Activated CD4-positive, CD25-positive, alpha-beta regulatory T cell treated with anti-CD3 and anti-CD28 coated beads, Interleukin-2, amount 50 U/mL, for 72 hours (primary cell): Measurements from ENCODE around the gene CSTF2.
"Not testable (repeated sequence)": the region's sequence is repeated elsewhere in the genome, so short reads cannot be mapped to it uniquely, and the experiment has no call there.

Source experiments
- DNase-seq: peaks from one replicate; pipeline ENCODE4 v3.0.0; 2021

The CSTF2 gene

GRCh38 chrX:100819837-100820666, at the start of gene CSTF2:
Gene CSTF2, plus strand, starts transcription at chrX:100820391. Its CDS starts 26 bp downstream, at chrX:100820417.
- peak; percentile 75 for DNase-seq

GRCh38 chrX:100796371-100796770, 23.8 kb upstream of the CSTF2 start:
- DNase-seq = not testable (repeated sequence)

GRCh38 chrX:100797359-100797758, 22.8 kb upstream of the CSTF2 start:
- no peak for DNase-seq

GRCh38 chrX:100798484-100799214, 21.5 kb upstream of the CSTF2 start:
- DNase-seq = no peak

- DNase-seq = no peak
Observed at GRCh38 chrX:100802843-100803242, 17.3 kb upstream of the CSTF2 start.

- no peak for DNase-seq
Observed at GRCh38 chrX:100804780-100805179, 15.4 kb upstream of the CSTF2 start.

- DNase-seq = not testable (repeated sequence)
Observed at GRCh38 chrX:100808265-100808664, 11.9 kb upstream of the CSTF2 start.

- no peak for DNase-seq
Observed at GRCh38 chrX:100812216-100813158, 7.7 kb upstream of the CSTF2 start.

GRCh38 chrX:100817340-100817739, 2.9 kb upstream of the CSTF2 start:
- no peak for DNase-seq

GRCh38 chrX:100819534-100819836, 706 bp upstream of the CSTF2 start:
- DNase-seq = no peak

GRCh38 chrX:100829730-100830129, 9.5 kb downstream of the CSTF2 start:
- no peak for DNase-seq

GRCh38 chrX:100830143-100830542, 10.0 kb downstream of the CSTF2 start:
- DNase-seq = no peak

GRCh38 chrX:100830547-100830946, 10.4 kb downstream of the CSTF2 start:
- DNase-seq = no peak

GRCh38 chrX:100831219-100831946, 11.2 kb downstream of the CSTF2 start:
- DNase-seq = no peak

GRCh38 chrX:100850317-100850716, 30.1 kb downstream of the CSTF2 start:
- no peak for DNase-seq

- no peak for DNase-seq
Observed at GRCh38 chrX:100852810-100853209, 32.6 kb downstream of the CSTF2 start.

GRCh38 chrX:100863326-100863864, 43.2 kb downstream of the CSTF2 start:
- DNase-seq = no peak

GRCh38 chrX:100864657-100865391, 44.6 kb downstream of the CSTF2 start:
- no peak for DNase-seq

GRCh38 chrX:100868273-100868672, 48.1 kb downstream of the CSTF2 start:
- DNase-seq = no peak

- DNase-seq = no peak
Observed at GRCh38 chrX:100870527-100870926, 50.3 kb downstream of the CSTF2 start.
